H1 (cell line): ENCODE data around the gene PRKCA. TPM values are rescaled to one million over a fixed set of nuclear protein-coding genes. Genes with fewer than 3 reads are reported as not detected.

Experiments
- CTCF ChIA-PET: fragments of 300-600 bp; sonication (Branson Sonifier 250); formaldehyde crosslinking; loops from one replicate; lab custom pipeline; 2021; ENCODE audit not compliant: partially characterized antibody; lab: Charles Lee
- POLR2A ChIA-PET: fragments of 300-600 bp; sonication (Branson Sonifier 250); formaldehyde crosslinking; loops from one replicate; lab custom pipeline; 2021; ENCODE audit warnings: inconsistent platforms; ENCODE audit not compliant: partially characterized antibody; lab: Charles Lee
- DNase-seq, 2 experiments: peaks; one replicate each; pipeline versions ENCODE4 v3.0.0 to v3.0.0-alpha.2; 2010 to 2022; ENCODE audit warnings: low spot score in 2 of 2, low read depth in 1 of 2, mixed read lengths in 1 of 2
- FAIRE-seq: peaks from 2 replicates; lab custom pipeline; 2011; peaks lifted over from hg19 to GRCh38; lab: Jason Lieb, UNC
- H2AFZ ChIP-seq: 2 replicates; pipeline ENCODE4 v1.8.1; 2012; ENCODE audit warnings: low read length, inconsistent platforms
- H2AK5ac ChIP-seq: 2 replicates; pipeline ENCODE4 v1.6.1; 2013; ENCODE audit warnings: low read depth, low read length
- H2BK120ac ChIP-seq: replicated peaks from 2 replicates; pipeline ENCODE3; 2013; ENCODE audit warnings: low read depth, low read length, inconsistent platforms
- H2BK12ac ChIP-seq: 2 replicates; pipeline ENCODE4 v1.6.1; 2013; ENCODE audit warnings: low read depth, low read length
- H2BK15ac ChIP-seq: 2 replicates; pipeline ENCODE4 v1.6.1; 2013; ENCODE audit warnings: low read length
- H2BK20ac ChIP-seq: 2 replicates; pipeline ENCODE4 v1.6.1; 2013; ENCODE audit warnings: low read length
- H2BK5ac ChIP-seq: 2 replicates; pipeline ENCODE4 v1.6.1; 2013; ENCODE audit warnings: low read depth, low read length
- H3K14ac ChIP-seq: 2 replicates; pipeline ENCODE4 v1.6.1; 2013; ENCODE audit warnings: inconsistent platforms; ENCODE audit not compliant: insufficient read length
- H3K18ac ChIP-seq: 2 replicates; pipeline ENCODE4 v1.6.1; 2013; ENCODE audit warnings: low read length; ENCODE audit errors: extremely low read depth
- H3K23ac ChIP-seq: 2 replicates; pipeline ENCODE4 v1.6.1; 2013; ENCODE audit warnings: inconsistent platforms; ENCODE audit not compliant: insufficient read length
- H3K23me2 ChIP-seq: 2 replicates; pipeline ENCODE4 v1.6.1; 2013; ENCODE audit warnings: low read depth, low read length
- H3K27ac ChIP-seq: 2 replicates; pipeline ENCODE4 v1.6.1; 2011; ENCODE audit warnings: low read depth, low read length, inconsistent platforms
- H3K27me3 ChIP-seq, 4 experiments: replicated peaks in 1 of 4; 1 replicate in 1 of 4; 2 replicates in 3 of 4; pipeline versions ENCODE4 v1.6.1 to v1.8.1; 2011 to 2013; ENCODE audit warnings: low read length in 3 of 4, mild to moderate bottlenecking in 3 of 4, inconsistent platforms in 2 of 4, mixed read lengths in 2 of 4, moderate library complexity in 1 of 4; ENCODE audit not compliant: control insufficient read depth in 3 of 4, insufficient read depth in 3 of 4; ENCODE audit errors: extremely low read depth in 1 of 4
- H3K36me3 ChIP-seq, 4 experiments: 2 replicates each; pipeline versions ENCODE4 v1.6.1 to v1.8.1; 2011 to 2013; ENCODE audit warnings: mild to moderate bottlenecking in 4 of 4, low read length in 3 of 4, moderate library complexity in 2 of 4, control low read depth in 1 of 4, inconsistent platforms in 1 of 4; ENCODE audit not compliant: insufficient read depth in 4 of 4, control insufficient read depth in 2 of 4
- H3K4ac ChIP-seq: replicated peaks from 2 replicates; pipeline ENCODE3; 2013; ENCODE audit warnings: low read length, low read depth, mixed read lengths, inconsistent platforms; ENCODE audit not compliant: insufficient read length
- H3K4me1 ChIP-seq, 4 experiments: replicated peaks in 1 of 4; 1 replicate in 1 of 4; 2 replicates in 3 of 4; pipeline versions ENCODE4 v1.6.1 to v1.8.1; 2011 to 2013; ENCODE audit warnings: low read length in 3 of 4, inconsistent platforms in 2 of 4, mixed read lengths in 1 of 4; ENCODE audit not compliant: insufficient read depth in 4 of 4, control insufficient read depth in 3 of 4
- H3K4me2 ChIP-seq, 2 experiments: 2 replicates each; pipeline versions ENCODE4 v1.6.1 to v1.8.1; 2011 to 2013; ENCODE audit warnings: low read depth in 2 of 2, low read length in 2 of 2, control low read depth in 1 of 2, inconsistent platforms in 1 of 2, mild to moderate bottlenecking in 1 of 2; ENCODE audit not compliant: insufficient read depth in 1 of 2
- H3K4me3 ChIP-seq, 4 experiments: fragments of 200-600, 300-600 bp in 1 of 4; sonication (generic), shearing (Covaris generic), sonication (Bioruptor Twin) in 1 of 4; 2 replicates each; pipeline versions ENCODE4 v1.5.1 to v1.8.1; 2011 to 2016; ENCODE audit warnings: low read length in 4 of 4, low read depth in 3 of 4, control low read depth in 2 of 4, inconsistent platforms in 2 of 4, mild to moderate bottlenecking in 2 of 4, mixed read lengths in 1 of 4, moderate library complexity in 1 of 4; ENCODE audit not compliant: insufficient read depth in 2 of 4; ENCODE audit errors: extremely low read depth in 1 of 4
- H3K56ac ChIP-seq: replicated peaks from 2 replicates; pipeline ENCODE3; 2013; ENCODE audit warnings: low read depth, mild to moderate bottlenecking, mixed read lengths, low read length, inconsistent platforms; ENCODE audit not compliant: insufficient read length
- H3K79me1 ChIP-seq: 2 replicates; pipeline ENCODE4 v1.6.1; 2013; ENCODE audit warnings: low read depth, low read length, control low read depth
- H3K79me2 ChIP-seq, 2 experiments: 2 replicates each; pipeline versions ENCODE4 v1.6.1 to v1.8.1; 2012 to 2013; ENCODE audit warnings: low read length in 2 of 2, mild to moderate bottlenecking in 2 of 2, inconsistent platforms in 1 of 2; ENCODE audit not compliant: insufficient read depth in 2 of 2, control insufficient read depth in 1 of 2
- H3K9ac ChIP-seq, 4 experiments: replicated peaks in 1 of 4; 1 replicate in 1 of 4; 2 replicates in 3 of 4; pipeline versions ENCODE4 v1.6.1 to v1.8.1; 2011 to 2013; ENCODE audit warnings: low read depth in 3 of 4, low read length in 3 of 4, control low read depth in 2 of 4, mild to moderate bottlenecking in 2 of 4, moderate library complexity in 2 of 4, inconsistent platforms in 1 of 4; ENCODE audit errors: extremely low read depth in 1 of 4
- H3K9me3 ChIP-seq, 2 experiments: 2 replicates each; pipeline versions ENCODE4 v1.6.1 to v1.8.1; 2012 to 2013; ENCODE audit warnings: mild to moderate bottlenecking in 2 of 2, moderate library complexity in 2 of 2, control low read depth in 1 of 2, inconsistent platforms in 1 of 2, low read depth in 1 of 2, low read length in 1 of 2, mixed read lengths in 1 of 2; ENCODE audit not compliant: insufficient read depth in 2 of 2
- H4K20me1 ChIP-seq, 2 experiments: replicated peaks in 1 of 2; 2 replicates each; pipeline versions ENCODE3 to v1.8.1; 2011 to 2013; ENCODE audit warnings: inconsistent platforms in 2 of 2, low read length in 2 of 2, mild to moderate bottlenecking in 1 of 2; ENCODE audit not compliant: insufficient read depth in 2 of 2, control insufficient read depth in 1 of 2
- H4K5ac ChIP-seq: 2 replicates; pipeline ENCODE4 v1.6.1; 2013; ENCODE audit warnings: low read length, low read depth, mixed read lengths, inconsistent platforms; ENCODE audit not compliant: insufficient read length
- H4K8ac ChIP-seq: 2 replicates; pipeline ENCODE4 v1.8.0; 2013; ENCODE audit warnings: mild to moderate bottlenecking, moderate library complexity, low read length, inconsistent platforms; ENCODE audit not compliant: insufficient read depth; ENCODE audit errors: extremely low read depth
- H4K91ac ChIP-seq: replicated peaks from 2 replicates; pipeline ENCODE3; 2013; ENCODE audit warnings: low read length, mixed read lengths, inconsistent platforms; ENCODE audit not compliant: insufficient read length
- BACH1 ChIP-seq: IDR thresholded peaks from 2 replicates; pipeline ENCODE4 v1.6.1; 2012; ENCODE audit warnings: low read length, improper control_type of control experiment
- BCL11A ChIP-seq, 2 experiments: IDR thresholded peaks; one replicate each; pipeline ENCODE4 v1.6.1; 2011; ENCODE audit warnings: low read depth in 2 of 2, low read length in 2 of 2, mild to moderate bottlenecking in 2 of 2
- BRCA1 ChIP-seq: IDR thresholded peaks from 2 replicates; pipeline ENCODE4 v1.6.1; 2012; ENCODE audit warnings: low read depth, low read length, improper control_type of control experiment
- CHD1 ChIP-seq: IDR thresholded peaks from 2 replicates; pipeline ENCODE4 v1.6.1; 2012; ENCODE audit warnings: low read depth, low read length, improper control_type of control experiment
- POU5F1 ChIP-seq: IDR thresholded peaks from 2 replicates; pipeline ENCODE4 v1.6.1; 2011; ENCODE audit warnings: low read depth, mild to moderate bottlenecking, low read length, moderate library complexity
- WGBS, 2 experiments: shearing (Covaris generic) in 1 of 2; methylation state at CpG; one replicate each; pipeline versions ENCODE4 v1.1.6 to v1.1.7; 2013 to 2015; ENCODE audit warnings: low lambda C conversion rate in 2 of 2, mixed read lengths in 2 of 2, inconsistent platforms in 1 of 2, low coverage in 1 of 2, missing lambda C conversion rate in 1 of 2; ENCODE audit not compliant: insufficient replicate concordance in 2 of 2, insufficient coverage in 1 of 2, insufficient read length in 1 of 2; ENCODE audit errors: extremely low coverage in 1 of 2, missing lambda C conversion rate in 1 of 2; 5-methylcytosine and 5-hydroxymethylcytosine counted together
- polyA plus RNA-seq, 7 experiments: library from polyadenylated mRNA; depleted of rRNA in 3 of 7; stranded (reverse) in 5 of 7; unstranded in 2 of 7; fragments of >200 nt in 5 of 7; fragments of 200-250 nt in 2 of 7; gene quantifications; 1 replicate in 5 of 7; 2 replicates in 1 of 7; 4 replicates in 1 of 7; pipeline versions ENCODE4 v1.2.1 to v1.2.3, GENCODE V29; 2011 to 2013; ENCODE audit warnings: missing spikeins in 2 of 7, mixed read lengths in 2 of 7
- total RNA-seq: library from RNA; stranded (reverse); fragmentation: NEBNext Ultra II Directional; extraction: Animal tissue kit (Norgen Biotek cat#: 25700); gene quantifications from 2 replicates; pipeline ENCODE4 v1.2.1, GENCODE V29; 2021

The PRKCA gene
- total and polyA plus RNA-seq, 2 of the 8 experiments (the other 6 are each of a cell fraction or from before 2014, with no cell fraction given): 5.8 to 17.8 TPM

DNA sequence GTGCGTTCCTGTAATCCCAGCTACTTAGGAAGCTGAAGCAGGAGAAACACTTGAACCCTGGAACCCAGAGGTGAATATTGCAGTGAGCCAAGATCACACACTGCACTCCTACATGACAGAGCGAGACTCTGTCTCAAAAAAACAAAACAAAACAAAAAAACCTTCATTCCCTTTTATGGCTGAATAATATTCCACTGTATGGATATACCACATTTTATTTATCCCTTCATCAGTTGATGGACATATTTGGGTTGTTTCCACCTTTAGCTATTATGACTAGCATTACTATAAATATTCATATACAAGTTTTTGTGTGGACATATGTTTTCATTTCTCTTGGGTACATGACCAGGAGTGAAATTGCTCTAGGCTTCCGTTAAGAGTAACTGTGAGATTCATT lies 30.9 kb upstream of the PRKCA start:
- FAIRE-seq (no peak), DNase-seq (no peak)
- Histone ChIP-seq H3K4ac (no peak overlapping the region), H2BK120ac (no peak overlapping the region), H3K36me3 (no peaks in the 10 kb centered on the region), H2BK20ac (no peak overlapping the region), H3K9ac (no peak overlapping the region), H4K20me1 (no peaks in the 10 kb centered on the region), H2AFZ (no peak overlapping the region), H3K9me3 (peaks cover 3% of the 10 kb centered on the region in 2 experiments; a peak in 2 of 4 replicates), H2AK5ac (no peak overlapping the region), H4K91ac (no peak overlapping the region), H3K18ac (no peak overlapping the region), H3K27me3 (no peaks in the 10 kb centered on the region; a peak in 1 of 7 replicates), H3K23me2 (no peaks in the 10 kb centered on the region), H3K4me1 (no peaks in the 10 kb centered on the region), H2BK15ac (no peak overlapping the region), H2BK5ac (no peak overlapping the region), H2BK12ac (no peak overlapping the region), H4K5ac (no peak overlapping the region), H3K14ac (no peak overlapping the region), H4K8ac (no peak overlapping the region), H3K4me2 (no peak overlapping the region), H3K23ac (no peak overlapping the region), H3K79me2 (no peaks in the 10 kb centered on the region), H3K4me3 (no peak overlapping the region), H3K56ac (no peak overlapping the region), H3K27ac (no peak overlapping the region), H3K79me1 (no peaks in the 10 kb centered on the region)
- CTCF ChIA-PET: no interaction called here
- TF ChIP-seq BRCA1: no peak
- no peak for TF ChIP-seq CHD1
- TF ChIP-seq POU5F1: no peak
- no peak for TF ChIP-seq BACH1
- no peak for TF ChIP-seq BCL11A (IDR thresholded peaks at IDR 0.05; ENCODE audit: low read depth in 2 of 2, low read length in 2 of 2)
- POLR2A ChIA-PET: no interaction called here
- WGBS, 2 experiments: 93% methylated on average over 3 of the region's 3 CpGs; no CpG with 5 or more reads in 1 of the 2 experiments
